ENCODE measurements around the gene PGM2.

Gene PGM2

DNA sequence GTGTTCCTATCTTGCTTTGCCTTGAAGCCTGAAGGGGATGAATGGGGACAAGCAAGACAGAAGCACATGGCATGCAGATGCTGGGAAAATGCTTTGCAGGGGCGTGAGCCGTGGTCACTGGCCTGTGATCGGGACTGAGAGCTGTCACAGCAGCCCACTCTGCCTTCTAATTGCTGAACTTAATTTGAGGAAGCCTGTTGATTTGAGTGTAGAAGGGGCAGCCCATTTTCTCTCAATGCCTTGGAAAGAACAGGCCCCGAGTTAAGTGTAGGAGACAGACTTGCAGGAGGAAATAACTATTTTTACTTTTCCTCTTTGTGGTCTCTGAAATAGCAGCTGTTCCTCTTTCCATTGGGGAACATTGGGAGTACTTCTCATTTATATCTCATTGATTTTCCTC lies 38.3 kb downstream of the PGM2 start:
- DNase-seq (ENCODE audit: low spot score): no peak

DNA sequence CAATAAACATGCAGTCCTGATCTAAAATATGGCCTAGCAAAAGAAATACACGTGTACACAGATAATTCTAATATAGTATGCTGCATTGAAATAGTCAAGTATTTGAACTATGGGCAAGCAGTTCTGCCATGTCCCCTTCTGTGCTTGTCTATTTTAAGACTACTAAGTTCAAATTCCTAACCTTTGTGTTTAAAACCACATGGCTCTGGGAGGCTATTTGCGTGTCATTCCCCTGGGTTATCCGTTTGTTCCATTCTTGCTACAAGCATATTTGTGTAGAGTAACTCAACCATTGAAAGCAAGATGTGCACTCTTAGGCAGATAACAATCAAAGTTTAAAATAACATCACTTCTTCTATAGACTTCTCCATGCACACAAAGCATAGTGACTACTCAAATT lies 39.0 kb downstream of the PGM2 start:
- DNase-seq (ENCODE audit: low spot score): no peak

DNA sequence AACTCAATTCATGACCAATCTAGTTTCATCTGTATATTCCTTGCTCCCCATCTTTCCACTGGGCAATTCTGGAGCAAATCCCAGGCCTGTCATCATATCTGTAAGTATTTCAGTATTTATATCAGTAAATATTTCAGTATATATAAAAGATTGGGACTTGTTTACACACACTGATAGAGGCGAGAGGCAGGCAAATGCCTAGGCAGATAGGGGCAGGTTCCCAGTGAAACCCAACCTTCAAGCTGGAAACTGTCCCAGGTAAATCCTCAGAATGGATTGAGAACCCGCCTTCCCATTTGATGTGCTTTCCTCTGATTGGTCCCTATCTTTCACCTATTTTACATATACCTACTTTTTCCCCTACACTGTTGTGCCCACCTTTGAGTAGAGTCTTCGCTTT lies 40.6 kb downstream of the PGM2 start:
- DNase-seq (ENCODE audit: low spot score): no peak

DNA sequence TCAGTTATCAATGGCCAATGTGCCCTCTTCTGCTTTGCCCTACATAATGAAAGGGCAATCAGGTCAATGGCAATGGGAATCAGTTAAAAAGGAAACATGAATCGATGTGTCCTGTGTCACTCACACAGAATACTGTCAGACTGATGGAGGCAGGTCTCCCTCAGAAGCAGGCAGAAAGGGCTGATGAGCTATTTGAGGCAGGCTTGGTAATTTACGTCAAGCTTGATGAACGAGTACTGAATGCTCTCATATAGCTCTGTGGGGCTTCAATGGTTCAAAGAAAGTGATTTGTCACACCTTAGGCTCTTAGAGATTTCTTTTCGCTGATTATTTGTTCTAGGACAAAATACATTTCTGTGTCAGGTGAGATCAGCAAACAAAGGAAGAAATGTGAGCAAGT lies 41.8 kb downstream of the PGM2 start:
- no peak for DNase-seq (ENCODE audit: low spot score)

DNA sequence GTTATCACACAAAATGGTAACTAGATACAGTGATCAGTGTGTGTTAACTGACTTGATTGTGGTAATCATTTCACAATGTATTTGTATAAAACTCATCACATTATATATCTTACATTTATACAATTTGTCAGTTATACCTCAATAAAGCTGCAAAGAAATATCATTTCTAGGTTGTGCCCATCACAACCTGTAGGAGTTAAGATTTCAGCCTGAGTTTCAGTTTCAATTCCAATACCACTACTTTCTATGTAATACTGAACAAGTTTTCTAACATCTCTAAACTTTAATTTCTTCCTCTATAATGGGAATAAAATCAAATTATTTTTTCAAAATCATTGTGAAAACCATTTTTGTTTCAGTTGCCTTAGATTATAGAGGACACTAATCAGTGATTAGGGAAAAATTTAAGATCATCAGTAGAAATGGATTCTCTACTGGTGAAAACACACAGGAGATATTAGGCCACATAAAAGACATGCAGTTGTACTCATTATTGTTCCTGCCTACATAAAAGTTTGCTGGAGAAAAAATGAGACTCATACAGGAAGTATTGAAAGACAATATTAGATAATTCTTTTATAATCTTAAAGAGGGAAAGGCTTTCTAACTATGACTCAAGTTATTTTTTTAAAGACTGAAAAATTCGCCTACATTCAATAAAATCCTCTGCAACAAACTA lies 46.0 kb downstream of the PGM2 start:
- DNase-seq (ENCODE audit: low spot score): no peak

DNA sequence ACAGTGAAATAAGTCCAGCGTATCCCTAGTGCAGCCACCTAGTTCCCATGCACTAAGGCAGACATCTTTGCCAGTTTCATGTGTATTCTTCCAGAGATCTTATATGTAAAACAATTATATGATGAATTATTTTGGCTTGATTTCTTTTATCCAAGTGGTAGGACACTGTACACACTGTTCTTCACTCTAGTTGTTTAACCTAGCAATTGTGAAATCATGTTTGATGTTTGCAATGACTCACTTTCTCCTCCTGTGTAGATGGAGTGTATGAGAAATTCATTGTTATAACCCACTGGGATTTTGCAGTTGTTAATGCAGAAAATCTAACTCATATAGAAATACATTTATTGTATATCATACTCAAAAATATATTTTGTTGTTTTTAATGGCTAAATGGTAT lies 46.9 kb downstream of the PGM2 start:
- no peak for DNase-seq (ENCODE audit: low spot score)

DNA sequence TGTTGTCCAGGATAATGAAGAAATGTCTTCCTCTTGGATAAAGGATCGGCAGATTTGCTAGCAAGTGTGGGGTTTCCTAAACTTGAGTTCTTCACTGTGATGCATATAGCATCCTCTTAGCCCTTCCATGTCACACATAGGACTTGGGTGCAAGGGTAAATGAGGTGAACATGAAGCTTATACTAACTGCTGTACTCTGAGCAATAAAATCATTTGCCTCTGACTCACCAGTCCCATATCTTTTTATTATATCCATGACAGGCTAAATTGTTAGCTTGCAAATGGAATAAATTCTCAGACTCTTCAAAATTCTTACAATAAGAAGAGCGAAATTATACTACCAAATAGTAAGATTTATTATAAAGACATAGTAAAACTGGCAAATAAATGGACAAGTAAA lies 49.7 kb downstream of the PGM2 start:
- DNase-seq (ENCODE audit: low spot score): no peak

DNA sequence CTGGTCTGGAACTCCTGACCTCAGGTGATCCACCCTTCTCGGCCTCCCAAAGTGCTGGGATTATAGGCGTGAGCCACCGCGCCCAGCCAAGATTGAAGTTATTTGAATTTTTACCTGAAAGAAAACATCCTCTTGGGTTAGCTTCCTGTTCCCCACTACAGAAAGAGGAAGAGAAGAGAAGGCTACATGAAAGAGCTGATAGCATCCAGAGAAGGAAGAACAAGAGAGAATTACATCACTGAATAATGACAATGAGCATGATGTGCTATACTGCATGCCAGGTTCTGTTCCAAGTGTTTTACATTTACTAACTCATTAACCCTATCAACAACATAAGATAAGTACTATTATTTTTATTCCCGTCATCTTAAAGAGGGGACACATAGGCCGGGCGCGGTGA lies 52.9 kb downstream of the PGM2 start:
- no peak for DNase-seq (ENCODE audit: low spot score)

DNA sequence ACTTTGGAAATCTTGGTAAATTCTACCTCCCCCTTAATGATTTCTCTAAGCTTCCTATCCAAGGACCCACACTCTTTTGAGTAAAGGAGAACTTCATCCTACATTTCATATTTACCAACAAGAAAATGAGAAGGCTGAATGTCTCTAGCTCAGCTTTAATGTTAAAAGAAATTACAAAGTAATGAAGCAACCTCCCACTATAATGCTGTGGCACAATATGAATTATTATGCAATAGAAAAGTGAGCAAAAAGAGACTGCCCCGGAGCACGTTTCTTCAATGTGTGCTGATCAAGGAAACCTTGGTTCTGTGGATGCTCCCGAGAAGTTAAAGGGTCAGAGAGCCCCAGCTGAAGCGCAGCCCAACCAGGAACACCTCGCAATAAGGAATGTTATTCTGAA lies 55.3 kb downstream of the PGM2 start:
- no peak for DNase-seq (ENCODE audit: low spot score)

DNA sequence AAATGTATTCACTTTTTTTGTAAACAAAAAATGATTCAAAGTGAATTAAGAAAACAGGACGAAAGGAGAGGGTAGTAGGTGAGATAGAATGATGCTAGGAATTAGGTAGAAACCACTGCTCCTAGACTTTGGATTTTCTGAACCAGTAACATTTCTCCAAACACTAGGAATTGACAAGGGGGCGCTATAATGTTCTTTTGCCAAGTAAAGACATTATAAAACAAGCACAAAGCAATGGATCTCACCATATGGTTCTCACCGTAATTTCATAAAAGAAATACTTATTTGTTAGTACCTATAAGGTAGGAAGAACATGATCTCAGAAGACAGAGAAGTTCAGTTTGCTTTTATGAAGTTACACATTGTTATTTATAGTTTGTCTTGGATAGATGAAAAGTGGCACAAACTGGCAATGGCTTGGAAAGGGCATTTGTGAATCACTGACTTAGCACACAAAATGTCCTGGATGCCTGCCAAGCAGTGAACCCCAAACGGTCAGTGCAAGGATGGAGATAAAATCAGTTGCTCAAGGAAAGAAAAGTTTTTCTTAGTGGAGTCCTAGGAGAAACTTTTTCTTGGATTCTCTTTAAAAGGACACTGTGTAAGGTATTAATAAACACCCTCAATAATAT lies 56.3 kb downstream of the PGM2 start:
- DNase-seq (ENCODE audit: low spot score): no peak

DNA sequence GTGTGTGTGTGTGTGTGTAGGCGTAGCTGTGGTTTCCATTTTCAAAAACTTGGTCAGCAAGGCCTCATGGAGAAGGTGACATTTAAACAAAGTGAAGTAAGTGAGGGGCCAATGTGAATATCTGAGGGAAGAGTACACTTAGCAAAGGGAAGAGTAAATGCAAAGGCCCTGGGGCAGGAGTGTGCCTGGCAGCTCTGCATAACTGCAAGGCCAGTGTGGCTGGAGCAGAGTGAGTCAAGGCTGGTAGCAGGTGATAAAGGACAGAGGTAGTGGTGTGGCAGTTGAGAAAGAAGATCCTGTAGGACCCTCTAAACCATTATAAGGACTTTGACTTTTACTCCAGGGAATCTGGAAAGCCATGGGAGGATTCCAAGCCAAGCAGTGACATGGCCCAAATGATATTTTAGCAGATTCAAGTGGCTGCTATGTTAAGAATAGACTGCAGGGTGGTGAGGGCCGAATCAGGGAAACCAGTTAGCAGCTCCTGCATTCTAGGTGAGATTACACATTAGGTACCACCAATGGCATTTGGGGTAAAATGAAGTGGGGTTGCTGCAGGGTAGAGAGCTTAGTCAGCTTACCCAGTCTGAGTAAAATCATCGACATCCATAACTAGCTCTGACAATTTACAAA lies 58.5 kb downstream of the PGM2 start:
- DNase-seq (ENCODE audit: low spot score): no peak

DNA sequence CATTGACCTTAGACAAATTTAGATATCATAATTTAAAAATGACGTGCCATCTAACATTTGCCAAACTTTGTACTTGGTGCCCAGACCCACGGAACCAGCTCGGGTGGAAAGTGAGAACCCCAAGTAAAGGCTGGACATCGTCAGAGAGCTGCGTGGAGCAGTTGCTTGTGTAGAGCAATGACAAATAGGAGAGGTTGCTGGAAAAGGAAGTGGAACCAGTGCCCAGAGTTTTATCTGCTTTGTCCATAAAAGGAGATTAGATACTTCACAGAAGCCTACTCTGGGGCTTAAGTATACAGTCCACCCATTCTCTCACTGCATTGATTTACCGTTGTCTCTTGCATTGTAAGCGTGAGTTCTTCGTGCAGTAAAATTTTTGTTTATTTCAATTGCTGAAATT lies 59.0 kb downstream of the PGM2 start:
- DNase-seq (ENCODE audit: low spot score): no peak

DNA sequence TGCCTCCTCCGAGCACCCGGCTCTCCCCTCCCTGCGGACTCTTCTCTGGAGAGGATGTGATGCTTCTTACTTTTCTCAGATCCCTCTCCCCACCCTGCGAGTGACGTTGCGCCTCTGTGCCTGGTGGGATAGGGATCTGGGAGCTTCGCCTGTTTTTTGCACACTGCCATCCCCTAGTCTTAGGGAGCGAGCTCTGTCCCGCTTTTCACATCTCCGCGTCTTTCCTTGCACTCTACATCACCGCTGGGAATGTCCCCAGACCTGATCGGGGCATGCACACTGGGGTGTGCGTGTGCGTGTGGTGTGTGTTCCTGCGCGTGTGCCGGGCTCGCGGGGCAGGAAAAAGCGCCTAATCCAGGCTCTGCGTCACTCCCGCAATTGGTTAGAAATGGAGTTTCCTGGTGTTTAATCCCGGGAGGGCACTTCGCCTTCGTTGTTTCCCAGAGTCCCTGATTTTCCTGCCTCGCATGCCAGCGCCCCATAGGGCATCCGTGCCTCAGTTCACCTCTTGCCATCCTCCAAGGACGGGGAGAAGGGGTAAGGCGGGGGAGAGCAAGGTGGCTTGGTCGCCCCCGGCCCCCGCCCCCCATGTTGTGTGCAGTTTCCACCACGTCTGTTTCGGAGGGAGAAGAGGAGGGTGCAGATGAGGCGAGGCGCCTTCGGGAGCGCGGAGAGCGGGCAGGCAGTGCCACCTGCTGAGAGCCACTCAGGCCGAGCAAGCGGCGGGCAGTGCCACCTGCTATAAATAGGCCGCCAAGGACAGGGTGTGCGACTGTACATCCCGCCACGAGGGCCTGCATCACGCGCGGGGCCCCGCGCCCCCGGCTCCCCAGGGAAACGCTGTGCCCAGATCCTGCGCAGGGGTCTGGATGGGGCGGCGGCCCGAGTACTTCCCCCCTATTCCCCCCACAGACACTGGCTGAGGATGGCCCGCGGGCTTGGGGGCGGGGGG lies 63.6 kb downstream of the PGM2 start:
- no peak for DNase-seq (ENCODE audit: low spot score)

DNA sequence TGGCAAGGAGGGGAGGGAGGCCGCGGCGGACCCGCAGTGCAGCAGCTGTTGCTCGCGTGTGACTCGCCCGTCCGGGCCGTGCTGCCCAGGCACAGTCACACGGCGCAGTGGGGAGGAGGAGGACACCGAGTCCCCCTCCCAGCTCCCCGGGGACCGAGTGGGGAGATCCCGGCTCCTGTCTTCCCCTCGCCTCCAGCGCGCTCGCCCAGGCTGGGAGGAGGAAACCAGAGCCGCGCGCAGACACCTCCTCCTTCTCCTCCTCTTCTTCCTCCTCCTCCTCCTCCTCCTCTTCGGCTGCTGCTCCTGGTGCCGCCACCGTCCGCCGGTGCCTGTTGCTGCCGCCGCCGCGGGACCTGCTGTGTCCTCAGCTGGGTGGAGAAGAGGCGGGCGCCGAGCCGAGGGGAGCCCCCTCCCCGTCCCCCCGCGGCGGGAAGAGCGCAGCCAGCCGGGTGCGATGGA lies 64.3 kb downstream of the PGM2 start, which contains the start of gene TBC1D1:
TSS of gene TBC1D1 (plus strand) at position 284 of the 459 bp plus-strand sequence. CDS start 11,012 bp downstream, outside the sequence.
- no peak for DNase-seq (ENCODE audit: low spot score)

DNA sequence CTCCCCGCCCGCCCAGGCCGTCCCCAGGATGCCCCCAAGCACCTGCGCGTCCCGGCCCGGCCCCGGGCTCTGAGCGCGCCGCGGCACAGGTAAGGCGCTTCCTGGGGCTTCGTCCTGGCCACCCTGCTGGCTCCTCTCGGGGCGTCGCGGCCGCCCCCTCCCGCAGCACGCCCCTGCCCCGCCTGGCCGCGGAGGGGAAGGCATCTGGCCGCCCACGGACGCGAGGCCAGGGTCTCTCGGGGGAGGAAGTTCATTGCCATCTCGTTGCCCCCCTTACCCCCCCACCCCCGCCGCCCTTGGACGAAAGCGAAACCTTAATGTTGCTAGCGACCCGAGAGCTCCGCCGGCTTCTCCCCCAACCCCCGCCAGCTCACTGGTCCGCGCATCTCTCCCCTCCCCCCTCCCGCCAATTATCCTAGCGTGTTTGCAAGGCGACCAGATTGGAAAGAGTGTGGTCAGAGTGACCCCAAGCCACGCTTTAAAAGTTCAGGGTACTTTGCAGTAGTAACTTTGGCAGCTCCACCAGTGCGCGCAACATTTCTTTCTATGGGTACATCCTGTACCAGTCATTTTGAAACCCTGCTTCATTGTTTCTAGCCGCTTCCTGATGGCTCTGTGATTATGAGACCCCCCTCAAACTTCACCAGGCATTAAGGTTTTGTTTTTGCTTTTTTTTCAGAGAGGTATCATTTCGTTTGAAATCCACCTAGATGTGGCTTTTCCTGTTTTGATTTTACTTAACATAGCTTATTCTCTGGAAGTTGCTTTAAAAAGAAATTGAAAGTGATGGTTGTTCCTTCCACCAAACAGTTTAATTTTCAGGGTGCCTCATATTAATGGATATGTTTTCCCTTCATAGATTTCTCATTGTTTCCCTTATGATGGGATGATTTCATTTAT lies 65.0 kb downstream of the PGM2 start:
- no peak for DNase-seq (ENCODE audit: low spot score)

DNA sequence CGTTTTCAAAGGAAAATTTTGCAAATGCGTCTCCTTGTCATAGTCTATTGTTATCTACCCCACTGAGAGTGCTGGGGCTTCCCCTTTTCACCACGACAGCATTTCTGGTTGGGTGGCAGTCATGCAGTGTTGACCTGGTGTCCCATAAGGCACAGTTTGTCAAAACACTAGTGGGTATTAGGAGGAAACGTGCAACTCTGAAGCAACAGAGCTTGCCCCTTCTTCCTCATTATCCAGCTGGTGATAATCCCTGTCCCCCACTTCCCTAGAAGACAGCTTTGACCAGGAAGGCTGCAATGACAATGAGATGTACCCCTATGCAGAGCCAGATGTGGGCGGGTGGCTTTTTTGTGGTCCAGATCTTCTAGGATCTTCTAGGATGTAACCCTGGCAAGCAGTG lies 66.2 kb downstream of the PGM2 start:
- no peak for DNase-seq (ENCODE audit: low spot score)

DNA sequence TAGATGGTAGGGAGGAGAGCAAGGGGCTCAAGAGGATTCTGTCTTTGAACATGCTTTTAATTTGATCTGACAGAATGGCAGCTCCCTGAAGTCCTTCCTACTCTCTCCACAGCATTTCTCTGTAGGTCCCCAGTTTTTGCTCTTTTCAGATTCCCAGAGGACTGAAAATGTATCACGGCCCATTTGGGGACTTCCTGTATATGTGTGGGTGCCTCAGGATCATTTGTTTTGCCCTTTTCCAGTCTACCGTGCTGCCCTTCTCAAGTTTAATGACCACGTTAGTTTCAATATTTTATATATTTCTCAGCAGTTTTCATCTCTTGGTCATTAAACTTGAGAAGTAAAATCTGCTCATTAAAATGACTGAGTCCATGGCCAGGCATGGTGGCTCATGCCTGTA lies 66.7 kb downstream of the PGM2 start:
- DNase-seq (ENCODE audit: low spot score): no peak

DNA sequence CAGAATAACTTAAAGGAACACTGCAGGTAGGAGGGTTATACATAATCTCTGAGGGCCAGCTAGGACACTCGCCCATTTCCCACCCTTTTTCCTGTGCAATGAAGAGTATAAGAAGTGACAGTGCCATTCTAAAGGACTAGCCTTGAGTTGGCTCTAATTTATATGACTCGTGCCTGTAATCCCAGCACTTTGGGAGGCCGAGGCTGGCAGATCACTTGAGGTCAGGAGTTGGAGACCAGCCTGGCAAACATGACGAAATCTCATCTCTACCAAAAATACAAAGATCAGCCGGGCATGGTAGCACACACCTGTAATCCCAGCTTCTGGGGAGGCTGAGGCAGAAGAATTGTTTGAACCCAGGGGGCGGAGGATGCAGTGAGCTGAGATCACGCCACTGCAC lies 68.8 kb downstream of the PGM2 start:
- DNase-seq (ENCODE audit: low spot score): no peak

DNA sequence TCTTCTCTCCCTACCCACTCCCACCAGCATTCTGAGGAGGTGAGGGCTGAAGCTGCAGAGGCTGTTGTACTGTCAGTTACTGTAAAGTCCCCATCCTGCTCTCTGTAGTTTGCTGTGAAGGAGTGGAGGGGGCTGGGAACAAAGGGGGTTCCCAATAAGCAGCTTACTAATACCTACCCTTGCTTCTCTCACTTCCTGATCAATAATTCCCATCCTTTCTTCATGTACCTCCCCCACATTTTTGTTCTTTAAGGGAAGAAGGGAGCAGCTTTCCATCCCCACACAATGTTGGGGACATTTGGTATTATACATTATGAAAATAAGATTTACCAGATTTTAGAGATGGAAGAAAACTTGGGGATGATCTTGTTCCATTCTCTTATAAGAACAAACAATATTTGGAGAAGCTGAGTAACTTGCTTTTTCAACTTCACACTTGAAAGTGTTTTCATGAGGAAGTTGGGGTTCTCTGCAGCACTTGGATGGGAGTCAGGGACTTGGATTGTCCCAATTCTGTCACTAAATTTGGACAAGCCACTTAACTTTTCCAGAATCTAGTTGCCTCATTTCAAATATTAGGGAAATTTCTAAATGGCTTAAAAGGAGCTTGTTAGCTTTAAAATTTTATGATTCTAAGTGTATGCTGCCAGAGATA lies 69.8 kb downstream of the PGM2 start:
- no peak for DNase-seq (ENCODE audit: low spot score)

DNA sequence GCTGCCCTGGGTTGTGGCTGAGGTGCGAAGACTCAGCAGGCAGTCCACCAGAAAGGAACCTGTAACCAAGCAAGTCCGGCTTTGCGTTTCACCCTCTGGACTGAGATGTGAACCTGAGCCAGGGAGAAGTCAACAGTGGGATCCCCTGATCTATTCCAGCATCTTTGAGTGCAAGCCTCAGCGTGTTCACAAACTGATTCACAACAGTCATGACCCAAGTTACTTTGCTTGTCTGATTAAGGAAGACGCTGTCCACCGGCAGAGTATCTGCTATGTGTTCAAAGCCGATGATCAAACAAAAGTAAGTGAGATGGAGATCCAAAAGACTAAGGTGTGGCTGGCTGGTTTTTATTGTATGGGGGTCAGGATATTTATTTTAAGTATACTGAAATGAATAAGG lies 75.7 kb downstream of the PGM2 start:
- DNase-seq (ENCODE audit: low spot score): no peak

Measured in hematopoietic multipotent progenitor cell treated with erythropoietin and hydrocortisone succinate and interleukin-3 and kit ligand, for 17 days (in vitro differentiated cells).